IMR-90 (cell line): Measurements from ENCODE around the gene RSPH9. TPM values are rescaled to one million over a fixed set of nuclear protein-coding genes. Genes with fewer than 3 reads are reported as not detected.

Source experiments
- ATAC-seq: fragments of 200-7000 bp; cut with Tn5 transposase; 2 replicates; pipeline ENCODE4 v1.9.1; 2020; ENCODE audit warnings: low read depth, mild to moderate bottlenecking, moderate library complexity
- BruUV-seq: library from RNA; stranded (reverse); fragments of 400-500 nt; replicated peaks from 2 replicates; lab custom pipeline; 2021; lab: Mats Ljungman, UMichigan
- CTCF ChIA-PET: fragments of 300-600 bp; formaldehyde crosslinking; extraction: SDS; loops from one replicate; lab custom pipeline; 2021; ENCODE audit warnings: antibody characterized with exemption; lab: Yijun Ruan, JAX
- POLR2A ChIA-PET: fragments of 300-600 bp; sonication (Branson Sonifier 250); formaldehyde crosslinking; loops from one replicate; lab custom pipeline; 2022; ENCODE audit warnings: antibody characterized with exemption; ENCODE audit not compliant: unreplicated experiment; lab: Charles Lee
- DNase-seq: peaks from one replicate; pipeline ENCODE4 v3.0.0; 2013
- H2AFZ ChIP-seq: replicated peaks from 2 replicates; pipeline ENCODE3; 2013; ENCODE audit warnings: low read length, mild to moderate bottlenecking; ENCODE audit not compliant: poor library complexity
- H2AK5ac ChIP-seq: 2 replicates; pipeline ENCODE4 v1.6.1; 2013; ENCODE audit warnings: low read depth, low read length, inconsistent platforms
- H2AK9ac ChIP-seq: replicated peaks from 2 replicates; pipeline ENCODE3; 2013; ENCODE audit warnings: mild to moderate bottlenecking, low read depth, low read length, moderate library complexity; ENCODE audit not compliant: poor library complexity
- H2BK120ac ChIP-seq: 2 replicates; pipeline ENCODE4 v1.6.1; 2013; ENCODE audit warnings: low read depth, low read length, inconsistent platforms
- H2BK15ac ChIP-seq: 3 replicates; pipeline ENCODE4 v1.6.1; 2013; ENCODE audit warnings: low read depth, low read length, inconsistent platforms
- H2BK20ac ChIP-seq: 2 replicates; pipeline ENCODE4 v1.6.1; 2013; ENCODE audit warnings: low read depth, mild to moderate bottlenecking, inconsistent platforms, low read length, moderate library complexity
- H2BK5ac ChIP-seq: 2 replicates; pipeline ENCODE4 v1.6.1; 2013; ENCODE audit warnings: mild to moderate bottlenecking, low read depth, low read length, inconsistent platforms; ENCODE audit not compliant: poor library complexity, severe bottlenecking
- H3K14ac ChIP-seq: replicated peaks from 2 replicates; pipeline ENCODE4 v1.6.1; 2013; ENCODE audit warnings: low read depth, low read length, inconsistent platforms
- H3K18ac ChIP-seq: 2 replicates; pipeline ENCODE4 v1.6.1; 2013; ENCODE audit warnings: low read depth, low read length, control low read depth
- H3K23ac ChIP-seq: 2 replicates; pipeline ENCODE4 v1.6.1; 2013; ENCODE audit warnings: low read depth, low read length, inconsistent platforms
- H3K27ac ChIP-seq: 2 replicates; pipeline ENCODE4 v1.5.1; 2013; ENCODE audit warnings: mild to moderate bottlenecking, control low read depth, low read length; ENCODE audit not compliant: insufficient read depth
- H3K27me3 ChIP-seq: 2 replicates; pipeline ENCODE4 v1.6.1; 2013; ENCODE audit warnings: low read length; ENCODE audit not compliant: control insufficient read depth, insufficient read depth
- H3K36me3 ChIP-seq: 2 replicates; pipeline ENCODE4 v1.6.1; 2013; ENCODE audit warnings: low read length, mixed read lengths; ENCODE audit not compliant: control insufficient read depth, insufficient read depth
- H3K4ac ChIP-seq: 2 replicates; pipeline ENCODE4 v1.6.1; 2013; ENCODE audit warnings: low read depth, low read length, inconsistent platforms
- H3K4me1 ChIP-seq: 2 replicates; pipeline ENCODE4 v1.6.1; 2013; ENCODE audit warnings: low read length, mixed read lengths; ENCODE audit not compliant: control insufficient read depth, insufficient read depth
- H3K4me2 ChIP-seq: 2 replicates; pipeline ENCODE4 v1.6.1; 2013; ENCODE audit warnings: low read depth, mild to moderate bottlenecking, control low read depth, low read length, moderate library complexity
- H3K4me3 ChIP-seq: 2 replicates; pipeline ENCODE4 v1.5.1; 2013; ENCODE audit warnings: low read depth, mild to moderate bottlenecking, control low read depth, low read length, moderate library complexity; ENCODE audit not compliant: insufficient read depth
- H3K56ac ChIP-seq: 2 replicates; pipeline ENCODE4 v1.6.1; 2013; ENCODE audit warnings: low read length, inconsistent platforms; ENCODE audit not compliant: insufficient read depth; ENCODE audit errors: extremely low read depth
- H3K79me1 ChIP-seq, 2 experiments: 2 replicates each; pipeline ENCODE4 v1.6.1; 2013; ENCODE audit warnings: low read length in 2 of 2, inconsistent platforms in 1 of 2, low read depth in 1 of 2
- H3K9ac ChIP-seq: 2 replicates; pipeline ENCODE4 v1.6.1; 2013; ENCODE audit warnings: low read depth, low read length, control low read depth
- H3K9me1 ChIP-seq: 2 replicates; pipeline ENCODE4 v1.6.1; 2013; ENCODE audit warnings: low read length, inconsistent platforms; ENCODE audit not compliant: insufficient read depth
- H3K9me3 ChIP-seq: 2 replicates; pipeline ENCODE4 v1.6.1; 2013; ENCODE audit warnings: low read length; ENCODE audit not compliant: control insufficient read depth, insufficient read depth
- H4K20me1 ChIP-seq: 2 replicates; pipeline ENCODE4 v1.6.1; 2013; ENCODE audit warnings: low read length, inconsistent platforms; ENCODE audit not compliant: insufficient read depth
- H4K5ac ChIP-seq: 2 replicates; pipeline ENCODE4 v1.6.1; 2013; ENCODE audit warnings: mild to moderate bottlenecking, low read depth, low read length, control low read depth
- H4K8ac ChIP-seq, 2 experiments: 2 replicates each; pipeline ENCODE4 v1.6.1; 2013; ENCODE audit warnings: low read depth in 2 of 2, low read length in 2 of 2, control low read depth in 1 of 2, inconsistent platforms in 1 of 2
- H4K91ac ChIP-seq: 2 replicates; pipeline ENCODE4 v1.6.1; 2013; ENCODE audit warnings: low read depth, low read length, inconsistent platforms; ENCODE audit not compliant: insufficient read depth
- BHLHE40 ChIP-seq: fragments of 150-350 bp; IDR thresholded peaks from 2 replicates; pipeline ENCODE4 v1.6.1; 2016; ENCODE audit warnings: mild to moderate bottlenecking, low read depth, low read length
- CEBPB ChIP-seq: IDR thresholded peaks from 2 replicates; pipeline ENCODE4 v1.6.1; 2012; ENCODE audit warnings: low read depth, low read length, improper control_type of control experiment
- CHD1 ChIP-seq: IDR thresholded peaks from 2 replicates; pipeline ENCODE4 v1.6.1; 2012; ENCODE audit warnings: low read depth, low read length, improper control_type of control experiment
- CTCF ChIP-seq: conservative IDR thresholded peaks from 2 replicates; pipeline ENCODE4 v1.5.1; 2012; ENCODE audit warnings: mild to moderate bottlenecking, low read depth, low read length, improper control_type of control experiment
- ELK1 ChIP-seq: fragments of 150-350 bp; IDR thresholded peaks from 2 replicates; pipeline ENCODE4 v1.6.1; 2016; ENCODE audit warnings: low read depth, mild to moderate bottlenecking, low read length, moderate library complexity, borderline replicate concordance
- FOS ChIP-seq: fragments of 150-350 bp; IDR thresholded peaks from 2 replicates; pipeline ENCODE4 v1.6.1; 2016; ENCODE audit warnings: low read depth, low read length
- MAFK ChIP-seq: IDR thresholded peaks from 2 replicates; pipeline ENCODE4 v1.6.1; 2012; ENCODE audit warnings: low read depth, low read length, improper control_type of control experiment
- MAZ ChIP-seq: IDR thresholded peaks from 2 replicates; pipeline ENCODE4 v1.6.1; 2012; ENCODE audit warnings: low read depth, mild to moderate bottlenecking, low read length, improper control_type of control experiment, moderate library complexity, borderline replicate concordance
- MXI1 ChIP-seq: IDR thresholded peaks from 2 replicates; pipeline ENCODE4 v1.6.1; 2012; ENCODE audit warnings: low read depth, mild to moderate bottlenecking, low read length, moderate library complexity, borderline replicate concordance
- NFE2L2 ChIP-seq: fragments of 150-350 bp; IDR thresholded peaks from 2 replicates; pipeline ENCODE4 v1.6.1; 2016; ENCODE audit warnings: low read depth, mild to moderate bottlenecking, low read length
- POLR2A ChIP-seq: IDR thresholded peaks from 2 replicates; pipeline ENCODE4 v1.6.1; 2012; ENCODE audit warnings: mild to moderate bottlenecking, low read depth, low read length
- RCOR1 ChIP-seq: IDR thresholded peaks from 2 replicates; pipeline ENCODE4 v1.6.1; 2012; ENCODE audit warnings: mild to moderate bottlenecking, low read length, improper control_type of control experiment; ENCODE audit not compliant: insufficient replicate concordance
- RFX5 ChIP-seq: IDR thresholded peaks from 2 replicates; pipeline ENCODE4 v1.8.0; 2012; ENCODE audit warnings: low read depth, mild to moderate bottlenecking, low read length, moderate library complexity
- SMC3 ChIP-seq: fragments of 150-350 bp; IDR thresholded peaks from 2 replicates; pipeline ENCODE4 v1.6.1; 2016; ENCODE audit warnings: low read depth, mild to moderate bottlenecking, antibody characterized with exemption, low read length, moderate library complexity
- USF2 ChIP-seq: fragments of 150-350 bp; IDR thresholded peaks from 2 replicates; pipeline ENCODE4 v1.6.1; 2017; ENCODE audit warnings: mild to moderate bottlenecking, antibody characterized with exemption, low read length, low read depth
- WGBS, 2 experiments: methylation state at CpG; one replicate each; pipeline versions ENCODE4 v1.1.5 to v1.1.7; 2013; ENCODE audit warnings: missing lambda C conversion rate in 2 of 2; ENCODE audit not compliant: insufficient read length in 1 of 2; ENCODE audit errors: extremely low coverage in 2 of 2; 5-methylcytosine and 5-hydroxymethylcytosine counted together
- dilution Hi-C: fragments of 300-500 bp; cut with HindIII; formaldehyde crosslinking; loops from one replicate; pipeline ENCODE4 v1.14.3; 2018; ENCODE audit warnings: low sequenced_read_pairs; ENCODE audit not compliant: unreplicated experiment
- in situ Hi-C: fragments of 300-500 bp; cut with MboI; formaldehyde crosslinking; loops from 3 replicates; pipeline ENCODE4 v1.14.3; 2019; ENCODE audit warnings: low sequenced_read_pairs, inconsistent platforms, mixed read lengths
- intact Hi-C: fragments of 100-400 bp; cut with micrococcal nuclease; formaldehyde crosslinking; loops from 2 replicates; pipeline ENCODE4 v1.10.0; 2022
- polyA plus RNA-seq, 3 experiments: library from polyadenylated mRNA; depleted of rRNA; stranded (reverse); fragments of >200 nt; gene quantifications; 2 replicates each; pipeline ENCODE4 v1.2.3, GENCODE V29; 2012; ENCODE audit warnings: low replicate concordance in 1 of 3
- total RNA-seq: library from RNA; depleted of rRNA; stranded (reverse); fragments of >200 nt; gene quantifications from 2 replicates; pipeline ENCODE4 v1.2.3, GENCODE V29; 2012

Gene RSPH9
- total and polyA plus RNA-seq, 2 of the 4 experiments (the other 2 are of a cell fraction) = 0.18 to 0.21 TPM

- no peak overlapping the region for H3K56ac ChIP-seq
- no peak for TF ChIP-seq RCOR1
- no peak for TF ChIP-seq MXI1
- no peak for TF ChIP-seq FOS
- no peak for TF ChIP-seq ELK1
- TF ChIP-seq RFX5 = no peak
- no peak for TF ChIP-seq MAFK
- no peak for TF ChIP-seq BHLHE40
- no peak for TF ChIP-seq CTCF
- TF ChIP-seq MAZ = no peak
- TF ChIP-seq CEBPB = no peak
- TF ChIP-seq SMC3 = no peak
- TF ChIP-seq CHD1 = no peak
- no peak for TF ChIP-seq USF2
- no peak for TF ChIP-seq NFE2L2
- no peak for TF ChIP-seq POLR2A
- in situ Hi-C loops = no loop called here
These were observed 57.3 kb downstream of the RSPH9 start for GRCh38 chr6:43702171-43702533.

More at GRCh38 chr6:43702171-43702533, 57.3 kb downstream of the RSPH9 start:
- H3K4me3 ChIP-seq = no peak overlapping the region
- intact Hi-C loops (no loop called here), dilution Hi-C loops (no loop called here)
- peak overlapping the region; percentile 79 for H2AK9ac ChIP-seq
- ATAC-seq (no peak), DNase-seq (no peak)
- H3K14ac ChIP-seq = peak overlapping the region; percentile 40
- H3K23ac ChIP-seq = peak overlapping the region; percentile 29; the same call in 1 of the 2 replicates
- CTCF ChIA-PET = no interaction called here
- H2BK20ac ChIP-seq = peak overlapping the region; percentile 7
- WGBS, 2 experiments = no CpG with 5 or more reads among the region's 2 CpGs
- peak overlapping the region; percentile 40 for H4K91ac ChIP-seq
- no peaks in the 10 kb centered on the region for H4K20me1 ChIP-seq
- H3K27me3 ChIP-seq = no peaks in the 10 kb centered on the region
- peak overlapping the region; percentile 65 for H3K27ac ChIP-seq
- BruUV-seq = no TSS peak
- no peak overlapping the region for H3K9ac ChIP-seq
- H4K5ac ChIP-seq = peak overlapping the region; percentile 65; the same call in 1 of the 2 replicates
- H3K4me1 ChIP-seq = peaks cover 31% of the 10 kb centered on the region
- no peaks in the 10 kb centered on the region for H3K79me1 ChIP-seq
- peak overlapping the region; percentile 66 for H2BK5ac ChIP-seq
- peak overlapping the region; percentile 38 to 82; a peak in 2 of 4 replicates for H4K8ac ChIP-seq
- peak overlapping the region; percentile 88 for H2AFZ ChIP-seq
- peaks cover 22% of the 10 kb centered on the region for H3K9me1 ChIP-seq
- peak overlapping the region; percentile 86; the same call in 1 of the 2 replicates for H2AK5ac ChIP-seq
- H3K36me3 ChIP-seq = no peaks in the 10 kb centered on the region
- peak overlapping the region; percentile 29; the same call in 2 of the 3 replicates for H2BK15ac ChIP-seq
- H3K18ac ChIP-seq = peak overlapping the region; percentile 48
- peak overlapping the region; percentile 57; the same call in 1 of the 2 replicates for H3K4me2 ChIP-seq
- H3K9me3 ChIP-seq = no peaks in the 10 kb centered on the region
- peak overlapping the region; percentile 43 for H2BK120ac ChIP-seq
- peak overlapping the region; percentile 79 for H3K4ac ChIP-seq
- POLR2A ChIA-PET = no interaction called here
